GM12872 (cell line): Measurements from ENCODE around the gene WRAP53.

Experiments used
- TF ChIP-seq, protein P1 (sequence below): IDR thresholded peaks from 3 replicates; pipeline ENCODE4 v1.5.1; 2011; ENCODE audit warnings: low read depth, mild to moderate bottlenecking, low read length, moderate library complexity; ENCODE audit not compliant: insufficient read depth

Gene WRAP53

DNA sequence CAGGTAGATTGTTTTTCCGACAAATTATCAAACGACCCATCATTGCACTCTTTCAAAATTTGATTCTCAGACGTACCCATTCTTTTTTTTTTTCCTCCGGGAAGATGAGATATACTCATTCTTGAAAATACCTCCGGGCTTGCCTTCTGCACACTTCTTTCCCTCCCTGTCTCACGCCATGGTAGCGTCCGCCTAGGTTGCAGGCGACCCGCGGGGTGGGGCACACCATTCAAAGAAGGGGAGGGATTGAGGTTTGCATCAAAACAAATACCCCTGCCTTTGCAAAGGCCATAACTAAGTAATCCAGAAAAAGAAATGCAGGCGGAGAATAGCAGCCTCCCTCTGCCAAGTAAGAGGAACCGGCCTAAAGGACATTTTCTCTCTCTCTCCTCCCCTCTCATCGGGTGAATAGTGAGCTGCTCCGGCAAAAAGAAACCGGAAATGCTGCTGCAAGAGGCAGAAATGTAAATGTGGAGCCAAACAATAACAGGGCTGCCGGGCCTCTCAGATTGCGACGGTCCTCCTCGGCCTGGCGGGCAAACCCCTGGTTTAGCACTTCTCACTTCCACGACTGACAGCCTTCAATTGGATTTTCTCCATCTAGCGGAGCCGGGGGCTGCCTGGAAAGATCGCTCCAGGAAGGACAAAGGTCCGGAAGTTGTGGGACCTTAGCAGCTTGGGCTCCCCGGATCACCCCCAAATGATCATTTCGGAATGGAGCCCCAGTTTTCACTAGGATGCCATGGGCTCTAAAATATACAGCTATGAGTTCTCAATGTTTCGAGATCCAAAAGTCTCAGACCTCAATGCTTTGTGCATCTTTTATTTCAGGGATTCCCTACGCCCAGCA lies 1.8 kb upstream of the WRAP53 start:
- TF ChIP-seq, protein P1, sequence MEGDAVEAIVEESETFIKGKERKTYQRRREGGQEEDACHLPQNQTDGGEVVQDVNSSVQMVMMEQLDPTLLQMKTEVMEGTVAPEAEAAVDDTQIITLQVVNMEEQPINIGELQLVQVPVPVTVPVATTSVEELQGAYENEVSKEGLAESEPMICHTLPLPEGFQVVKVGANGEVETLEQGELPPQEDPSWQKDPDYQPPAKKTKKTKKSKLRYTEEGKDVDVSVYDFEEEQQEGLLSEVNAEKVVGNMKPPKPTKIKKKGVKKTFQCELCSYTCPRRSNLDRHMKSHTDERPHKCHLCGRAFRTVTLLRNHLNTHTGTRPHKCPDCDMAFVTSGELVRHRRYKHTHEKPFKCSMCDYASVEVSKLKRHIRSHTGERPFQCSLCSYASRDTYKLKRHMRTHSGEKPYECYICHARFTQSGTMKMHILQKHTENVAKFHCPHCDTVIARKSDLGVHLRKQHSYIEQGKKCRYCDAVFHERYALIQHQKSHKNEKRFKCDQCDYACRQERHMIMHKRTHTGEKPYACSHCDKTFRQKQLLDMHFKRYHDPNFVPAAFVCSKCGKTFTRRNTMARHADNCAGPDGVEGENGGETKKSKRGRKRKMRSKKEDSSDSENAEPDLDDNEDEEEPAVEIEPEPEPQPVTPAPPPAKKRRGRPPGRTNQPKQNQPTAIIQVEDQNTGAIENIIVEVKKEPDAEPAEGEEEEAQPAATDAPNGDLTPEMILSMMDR = no peak

DNA sequence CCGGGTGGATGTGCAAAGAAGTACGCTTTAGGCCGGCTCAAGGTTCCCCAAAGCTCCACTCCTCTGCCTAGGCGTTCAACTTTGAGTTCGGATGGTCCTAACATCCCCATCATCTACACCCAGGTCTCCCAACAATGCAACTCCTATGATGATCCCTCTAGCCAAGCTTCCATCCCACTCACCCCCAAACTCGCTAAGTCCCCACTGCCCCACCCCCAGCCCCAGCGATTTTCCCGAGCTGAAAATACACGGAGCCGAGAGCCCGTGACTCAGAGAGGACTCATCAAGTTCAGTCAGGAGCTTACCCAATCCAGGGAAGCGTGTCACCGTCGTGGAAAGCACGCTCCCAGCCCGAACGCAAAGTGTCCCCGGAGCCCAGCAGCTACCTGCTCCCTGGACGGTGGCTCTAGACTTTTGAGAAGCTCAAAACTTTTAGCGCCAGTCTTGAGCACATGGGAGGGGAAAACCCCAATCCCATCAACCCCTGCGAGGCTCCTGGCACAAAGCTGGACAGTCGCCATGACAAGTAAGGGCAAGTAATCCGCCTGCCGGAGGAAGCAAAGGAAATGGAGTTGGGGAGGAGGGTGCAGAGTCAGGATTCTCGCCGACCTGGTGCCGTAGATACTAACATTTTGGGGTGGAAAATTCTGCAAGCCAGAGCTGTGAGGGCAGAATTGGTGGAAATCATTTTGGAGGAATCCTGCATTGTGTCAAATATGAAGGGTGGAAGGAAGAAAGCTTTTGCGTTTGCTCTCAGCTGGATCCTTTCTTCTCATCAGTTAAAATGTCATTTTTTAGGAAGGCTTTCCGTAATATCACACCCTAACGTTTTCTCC lies 987 bp upstream of the WRAP53 start, which contains the start of gene TP53:
TP53 (minus strand) TSS at position 419 of the 836 bp plus-strand sequence. CDS start 10,896 bp downstream, outside the sequence.
- TF ChIP-seq, protein P1 = no peak

DNA sequence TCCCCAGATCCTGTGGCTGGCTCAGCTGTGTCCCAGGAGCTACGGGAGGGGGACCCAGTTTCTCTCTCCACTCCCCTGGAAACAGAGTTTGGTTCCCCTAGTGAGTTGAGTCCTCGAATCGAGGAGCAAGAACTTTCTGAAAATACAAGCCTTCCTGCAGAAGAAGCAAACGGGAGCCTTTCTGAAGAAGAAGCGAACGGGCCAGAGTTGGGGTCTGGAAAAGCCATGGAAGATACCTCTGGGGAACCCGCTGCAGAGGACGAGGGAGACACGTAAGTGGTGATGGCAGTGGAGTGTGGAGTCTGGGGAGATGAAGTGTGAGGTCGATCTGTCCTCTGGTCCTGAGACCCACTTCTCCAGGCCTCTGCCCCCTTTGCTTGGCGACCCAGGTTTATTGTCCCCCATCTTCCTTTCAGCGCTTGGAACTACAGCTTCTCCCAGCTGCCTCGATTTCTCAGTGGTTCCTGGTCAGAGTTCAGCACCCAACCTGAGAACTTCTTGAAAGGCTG lies 585 bp downstream of the WRAP53 start:
- TF ChIP-seq, protein P1 = no peak

DNA sequence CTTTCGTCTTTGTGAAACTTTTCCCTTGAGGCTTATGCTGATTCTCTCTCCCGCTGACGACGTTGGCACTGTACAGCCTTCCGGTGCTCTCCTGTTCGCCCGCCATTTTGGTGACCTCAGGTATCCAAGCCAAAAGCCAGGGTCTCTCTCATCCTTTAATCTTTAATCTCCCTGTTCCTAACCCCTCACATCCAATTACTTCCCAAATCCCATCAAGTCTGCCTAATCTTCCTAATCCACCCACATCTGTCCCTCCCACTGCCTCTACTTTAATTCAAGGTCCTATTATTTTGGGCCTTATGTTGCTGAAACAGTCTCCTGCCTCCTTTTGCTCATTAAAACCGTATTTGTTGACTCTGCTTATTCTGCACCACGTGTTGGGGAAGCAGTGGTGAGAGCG lies 7.3 kb downstream of the WRAP53 start:
- TF ChIP-seq, protein P1 = no peak

DNA sequence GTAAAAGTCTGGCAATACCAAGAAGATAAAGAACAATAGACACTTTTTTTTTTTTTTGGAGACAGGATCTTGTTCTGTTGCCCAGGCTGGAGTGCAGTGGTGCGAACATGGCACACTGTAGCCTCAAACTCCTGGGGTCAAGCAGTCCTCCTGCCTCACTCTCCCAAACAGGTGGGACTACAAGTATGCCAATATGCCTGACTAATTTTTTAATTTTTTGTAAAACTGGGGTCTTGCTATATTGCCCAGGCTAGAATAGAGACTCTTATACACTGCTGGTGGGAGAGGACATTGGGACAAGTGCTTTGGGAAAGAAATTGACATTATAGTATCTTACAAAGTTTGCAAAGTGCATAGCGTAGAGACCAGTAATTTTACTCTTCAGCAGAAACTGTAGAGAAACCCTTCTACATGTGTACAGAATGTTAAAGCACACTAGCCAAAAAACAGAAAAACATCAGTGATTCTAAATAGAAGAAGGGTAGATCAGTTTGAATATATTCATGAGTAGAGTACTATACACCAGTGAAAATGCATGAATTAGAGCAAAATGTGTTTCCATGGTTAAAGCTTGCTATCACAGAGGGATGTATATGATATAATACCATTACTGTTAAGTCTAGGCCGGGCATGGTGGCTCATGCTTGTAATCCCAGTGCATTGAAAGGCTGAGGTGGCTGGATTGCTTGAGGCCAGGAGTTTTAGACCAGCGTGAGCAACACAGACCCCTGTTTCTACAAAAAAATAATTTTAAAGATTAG lies 9.7 kb downstream of the WRAP53 start:
- TF ChIP-seq, protein P1 = no peak

DNA sequence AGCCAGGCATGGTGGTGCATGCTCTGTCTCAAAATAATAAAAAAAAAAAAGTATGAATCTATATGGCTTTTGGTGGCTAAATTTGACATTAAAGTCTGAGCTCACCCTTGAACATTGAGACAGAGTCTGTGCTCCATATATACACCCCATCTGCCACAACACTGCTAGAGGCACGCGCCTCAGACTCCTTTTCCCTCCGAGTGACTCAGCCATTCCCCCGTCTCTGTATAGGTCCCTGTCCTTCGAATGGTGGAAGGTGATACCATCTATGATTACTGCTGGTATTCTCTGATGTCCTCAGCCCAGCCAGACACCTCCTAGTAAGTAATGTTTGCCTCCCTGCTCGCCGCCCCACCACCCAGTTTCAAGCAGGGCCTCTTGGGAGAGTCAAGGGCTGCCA lies 12.2 kb downstream of the WRAP53 start:
- TF ChIP-seq, protein P1 = no peak
